ENCODE results near the gene BCAS1.

The BCAS1 gene

DNA sequence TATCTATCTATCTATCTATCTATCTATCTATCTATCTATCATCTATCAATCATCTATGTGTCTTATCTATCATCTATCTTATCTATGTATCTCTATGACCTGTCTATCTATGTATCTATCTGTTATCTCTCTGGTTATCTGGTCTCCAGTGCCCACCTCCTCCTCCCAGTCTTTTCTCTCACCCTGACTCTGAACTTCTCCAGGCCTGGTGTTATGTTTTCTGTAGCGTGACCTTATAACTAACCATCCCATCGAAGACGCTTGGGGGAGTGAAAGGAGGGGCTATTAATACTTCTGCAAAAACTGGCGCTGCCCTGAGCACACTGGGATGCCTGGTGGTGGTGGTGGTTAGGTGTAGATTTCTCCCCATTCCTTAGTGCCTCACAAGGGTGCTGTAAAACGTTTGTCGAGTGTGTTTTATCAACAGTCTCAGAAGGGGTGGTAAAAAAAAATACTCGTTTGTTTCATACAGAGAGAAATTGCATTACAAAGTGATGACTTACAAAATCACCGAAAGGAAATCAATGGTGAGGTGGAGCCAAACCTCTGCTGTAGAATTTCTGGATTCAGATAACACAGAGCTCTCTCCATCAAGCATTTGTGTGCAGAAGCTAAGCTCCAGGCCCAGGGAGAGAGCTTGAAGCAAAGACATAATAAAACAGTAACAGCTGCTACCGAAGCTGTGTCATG lies 156.2 kb downstream of the BCAS1 start:
- TF ChIP-seq, protein P1, sequence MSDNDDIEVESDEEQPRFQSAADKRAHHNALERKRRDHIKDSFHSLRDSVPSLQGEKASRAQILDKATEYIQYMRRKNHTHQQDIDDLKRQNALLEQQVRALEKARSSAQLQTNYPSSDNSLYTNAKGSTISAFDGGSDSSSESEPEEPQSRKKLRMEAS (IDR thresholded peaks at IDR 0.05; ENCODE audit: low read depth, low read length) = no peak
- TF ChIP-seq MYC (IDR thresholded peaks at IDR 0.05; ENCODE audit: low read depth, low read length) (no peak), POLR2A (IDR thresholded peaks at IDR 0.05; ENCODE audit: extremely low read depth, insufficient read length) (no peak)
- TF ChIP-seq, protein P2, sequence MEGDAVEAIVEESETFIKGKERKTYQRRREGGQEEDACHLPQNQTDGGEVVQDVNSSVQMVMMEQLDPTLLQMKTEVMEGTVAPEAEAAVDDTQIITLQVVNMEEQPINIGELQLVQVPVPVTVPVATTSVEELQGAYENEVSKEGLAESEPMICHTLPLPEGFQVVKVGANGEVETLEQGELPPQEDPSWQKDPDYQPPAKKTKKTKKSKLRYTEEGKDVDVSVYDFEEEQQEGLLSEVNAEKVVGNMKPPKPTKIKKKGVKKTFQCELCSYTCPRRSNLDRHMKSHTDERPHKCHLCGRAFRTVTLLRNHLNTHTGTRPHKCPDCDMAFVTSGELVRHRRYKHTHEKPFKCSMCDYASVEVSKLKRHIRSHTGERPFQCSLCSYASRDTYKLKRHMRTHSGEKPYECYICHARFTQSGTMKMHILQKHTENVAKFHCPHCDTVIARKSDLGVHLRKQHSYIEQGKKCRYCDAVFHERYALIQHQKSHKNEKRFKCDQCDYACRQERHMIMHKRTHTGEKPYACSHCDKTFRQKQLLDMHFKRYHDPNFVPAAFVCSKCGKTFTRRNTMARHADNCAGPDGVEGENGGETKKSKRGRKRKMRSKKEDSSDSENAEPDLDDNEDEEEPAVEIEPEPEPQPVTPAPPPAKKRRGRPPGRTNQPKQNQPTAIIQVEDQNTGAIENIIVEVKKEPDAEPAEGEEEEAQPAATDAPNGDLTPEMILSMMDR (IDR thresholded peaks at IDR 0.05; ENCODE audit: low read depth, low read length) = no peak
- H3K4me3 ChIP-seq (ENCODE audit: low read depth, low read length) = no peak overlapping the region
- DNase-seq (ENCODE audit: low read depth) = peak; percentile 75

DNA sequence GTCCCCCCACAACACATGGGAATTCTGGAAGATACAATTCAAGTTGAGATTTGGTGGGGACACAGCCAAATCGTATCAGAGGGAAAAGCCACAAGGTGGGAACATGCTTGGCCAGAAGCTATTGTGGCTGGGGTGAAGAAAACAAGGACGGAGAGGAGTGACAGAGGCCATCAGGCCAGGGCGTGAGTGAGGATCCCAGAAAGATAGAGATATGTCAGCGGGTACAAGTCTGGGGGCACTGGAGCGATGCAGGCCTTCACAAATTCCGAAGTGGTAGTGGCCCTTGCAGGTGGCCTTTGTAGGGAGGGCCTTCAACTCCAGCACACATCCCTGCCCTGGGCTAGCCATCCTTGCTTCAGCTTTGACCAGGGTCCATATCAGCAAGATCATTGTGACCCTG lies 159.1 kb downstream of the BCAS1 start:
- no peak for DNase-seq (ENCODE audit: low read depth)
- TF ChIP-seq, protein P2 (IDR thresholded peaks at IDR 0.05; ENCODE audit: low read depth, low read length) = no peak
- TF ChIP-seq POLR2A (IDR thresholded peaks at IDR 0.05; ENCODE audit: extremely low read depth, insufficient read length) (no peak), MYC (IDR thresholded peaks at IDR 0.05; ENCODE audit: low read depth, low read length) (no peak)
- TF ChIP-seq, protein P1 (IDR thresholded peaks at IDR 0.05; ENCODE audit: low read depth, low read length) = no peak
- H3K4me3 ChIP-seq (ENCODE audit: low read depth, low read length) = no peak overlapping the region

DNA sequence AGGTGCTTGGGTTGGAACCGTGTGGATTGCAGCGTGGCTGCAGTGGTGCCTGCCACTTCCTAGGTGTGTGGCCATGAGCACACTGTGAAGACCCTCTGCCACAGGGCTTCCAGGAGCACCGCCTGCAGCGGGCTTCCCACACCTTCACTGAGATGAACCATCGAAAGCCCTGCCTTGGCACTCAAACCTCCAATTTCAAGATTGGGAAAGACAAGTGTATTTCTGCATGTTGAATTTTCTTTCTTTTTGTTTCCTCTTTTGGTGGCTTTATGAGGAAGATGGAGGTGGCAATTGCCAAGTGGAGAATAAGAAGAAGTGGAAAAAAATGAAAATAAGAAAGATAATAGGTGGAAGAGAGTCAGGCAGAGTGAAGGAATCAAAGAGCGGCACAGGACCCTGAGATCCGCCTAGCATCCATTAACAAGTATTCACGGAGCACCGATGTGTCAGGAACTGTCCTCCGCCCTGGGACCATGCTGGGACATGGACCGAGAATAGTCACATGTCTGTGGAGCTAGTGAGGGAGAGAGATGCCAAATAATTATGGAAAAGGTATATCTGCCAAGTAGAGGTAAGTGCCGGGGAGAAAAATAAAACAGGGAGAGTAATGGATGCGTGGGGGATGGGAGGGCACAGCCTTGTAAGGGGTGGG lies 159.9 kb downstream of the BCAS1 start:
- no peak for DNase-seq (ENCODE audit: low read depth)

DNA sequence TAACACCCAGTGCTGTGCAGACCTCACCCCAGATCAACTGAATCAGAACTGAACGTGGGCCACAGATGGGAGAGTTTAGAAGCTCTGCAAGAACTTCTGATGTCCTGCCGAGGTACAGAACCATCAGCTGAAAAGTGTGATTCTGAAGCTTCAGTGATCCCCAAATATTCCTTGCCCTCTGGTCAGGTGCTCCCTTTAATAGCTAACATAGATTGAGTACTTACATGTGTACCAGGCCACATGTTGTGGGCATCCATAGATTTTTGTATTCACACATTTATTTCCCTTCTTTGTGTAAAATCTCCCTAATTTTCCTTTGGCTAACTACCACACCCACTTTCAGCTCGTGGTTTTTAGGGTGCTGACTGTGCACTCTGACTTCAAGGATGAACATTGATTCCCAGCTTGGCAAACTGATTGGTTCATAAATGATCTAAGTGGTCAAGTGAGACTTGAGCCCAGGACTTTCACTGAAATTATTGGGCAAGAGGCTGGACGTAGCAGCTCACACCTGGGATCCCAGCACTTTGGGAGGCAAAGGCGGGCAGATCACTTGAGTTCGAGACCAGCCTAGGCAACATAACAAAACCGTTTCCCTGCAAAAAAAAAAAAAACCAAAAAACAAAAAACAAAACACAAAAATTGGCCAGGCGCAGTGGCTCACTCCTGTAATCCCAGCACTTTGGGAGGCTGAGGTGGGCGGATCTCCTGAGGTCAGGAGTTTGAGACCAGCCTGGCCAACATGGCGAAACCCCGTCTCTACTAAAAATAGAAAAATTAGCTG lies 162.2 kb downstream of the BCAS1 start:
- no peak overlapping the region for H3K4me3 ChIP-seq (ENCODE audit: low read depth, low read length)
- no peak for DNase-seq (ENCODE audit: low read depth)
- TF ChIP-seq POLR2A (IDR thresholded peaks at IDR 0.05; ENCODE audit: extremely low read depth, insufficient read length) (no peak), MYC (IDR thresholded peaks at IDR 0.05; ENCODE audit: low read depth, low read length) (no peak)
- TF ChIP-seq, protein P1 (IDR thresholded peaks at IDR 0.05; ENCODE audit: low read depth, low read length) = no peak
- TF ChIP-seq, protein P2 (IDR thresholded peaks at IDR 0.05; ENCODE audit: low read depth, low read length) = no peak

More for the DNA sequence above, 159.9 kb downstream of the BCAS1 start:
- TF ChIP-seq, protein P1 (IDR thresholded peaks at IDR 0.05; ENCODE audit: low read depth, low read length) = no peak
- TF ChIP-seq, protein P2 (IDR thresholded peaks at IDR 0.05; ENCODE audit: low read depth, low read length) = no peak
- no peak overlapping the region for H3K4me3 ChIP-seq (ENCODE audit: low read depth, low read length)

DNA sequence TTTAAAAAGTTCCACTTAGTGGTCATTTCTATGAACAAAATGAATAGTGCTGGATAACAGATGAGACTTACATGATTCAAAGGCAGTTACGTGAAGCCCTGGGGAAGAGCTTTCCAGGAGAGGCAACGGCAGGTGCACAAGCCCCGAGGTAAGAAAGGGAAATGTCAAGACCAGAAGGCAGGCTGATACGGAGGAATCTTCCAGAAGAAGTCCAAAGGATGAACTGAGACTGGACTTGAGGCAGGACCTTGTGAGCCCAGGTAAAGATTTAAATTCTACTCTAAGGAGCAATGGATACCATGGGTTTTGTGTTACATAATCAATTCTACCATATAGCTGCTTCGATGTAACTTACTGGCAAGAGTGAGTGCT lies 164.6 kb downstream of the BCAS1 start:
- TF ChIP-seq, protein P1 (IDR thresholded peaks at IDR 0.05; ENCODE audit: low read depth, low read length) = no peak
- TF ChIP-seq, protein P2 (IDR thresholded peaks at IDR 0.05; ENCODE audit: low read depth, low read length) = no peak
- TF ChIP-seq MYC (IDR thresholded peaks at IDR 0.05; ENCODE audit: low read depth, low read length) (no peak), POLR2A (IDR thresholded peaks at IDR 0.05; ENCODE audit: extremely low read depth, insufficient read length) (no peak)
- H3K4me3 ChIP-seq (ENCODE audit: low read depth, low read length) = no peak overlapping the region
- DNase-seq (ENCODE audit: low read depth) = no peak

Measured in NB4 (cell line).